Measurements from ENCODE around the gene ACCSL. TPM values are rescaled to one million over a fixed set of nuclear protein-coding genes. Genes with fewer than 3 reads are reported as not detected.

Gene ACCSL
- total RNA-seq, 2 experiments from 2014 or later, result not detected

- Mint-ChIP-seq H3K27ac (no peak overlapping the region), H3K4me1 (no peaks in the 10 kb centered on the region), H3K4me3 (no peak overlapping the region), H3K36me3 (ENCODE audit: low read depth) (no peaks in the 10 kb centered on the region), H3K27me3 (peaks cover 1% of the 10 kb centered on the region), H3K9me3 (no peaks in the 10 kb centered on the region)
- POLR2A ChIA-PET, result no interaction called here
- no peak for DNase-seq
- CTCF ChIA-PET, result interaction anchor here (1.5 kb wide), 1 partner anchor 16 kb away, joined by 5 read pairs; the partner anchor contains the start of gene ACCS
Measured at GRCh38 chr11:44049832-44050231, 2.1 kb downstream of the ACCSL start.

- POLR2A ChIA-PET, result no interaction called here
- DNase-seq, result no peak
- H3K27me3 Mint-ChIP-seq, result peaks cover 1% of the 10 kb centered on the region
- H3K4me3 Mint-ChIP-seq, result no peak overlapping the region
- CTCF ChIA-PET, result no interaction called here
- no peaks in the 10 kb centered on the region for H3K4me1 Mint-ChIP-seq
- H3K36me3 Mint-ChIP-seq (ENCODE audit: low read depth), result no peaks in the 10 kb centered on the region
- H3K9me3 Mint-ChIP-seq, result no peaks in the 10 kb centered on the region
- H3K27ac Mint-ChIP-seq, result no peak overlapping the region
Measured at GRCh38 chr11:44051171-44051570, 3.4 kb downstream of the ACCSL start.

GRCh38 chr11:44057340-44057739 is 9.6 kb downstream of the ACCSL start:
- no peak for DNase-seq
- ChIA-PET POLR2A (no interaction called here), CTCF (interaction anchor here (2.0 kb wide), 1 partner anchor 9 kb away, joined by 5 read pairs; the partner anchor contains the start of gene ACCS)
- H3K9me3 Mint-ChIP-seq, result no peaks in the 10 kb centered on the region
- H3K36me3 Mint-ChIP-seq (ENCODE audit: low read depth), result no peaks in the 10 kb centered on the region
- no peak overlapping the region for H3K4me3 Mint-ChIP-seq
- H3K27ac Mint-ChIP-seq, result no peak overlapping the region
- H3K27me3 Mint-ChIP-seq, result no peaks in the 10 kb centered on the region
- no peaks in the 10 kb centered on the region for H3K4me1 Mint-ChIP-seq

GRCh38 chr11:44058275-44058674 is 10.5 kb downstream of the ACCSL start:
- no peaks in the 10 kb centered on the region for H3K27me3 Mint-ChIP-seq
- ChIA-PET CTCF (interaction anchor here (0.6 kb wide), 1 partner anchor 36 kb away, joined by 3 read pairs; no protein-coding TSS in a partner anchor), POLR2A (no interaction called here)
- peaks cover 6% of the 10 kb centered on the region for H3K4me1 Mint-ChIP-seq
- no peak overlapping the region for H3K27ac Mint-ChIP-seq
- no peak overlapping the region for H3K4me3 Mint-ChIP-seq
- DNase-seq, result no peak
- H3K36me3 Mint-ChIP-seq (ENCODE audit: low read depth), result no peaks in the 10 kb centered on the region
- no peaks in the 10 kb centered on the region for H3K9me3 Mint-ChIP-seq

GRCh38 chr11:44065161-44065661 is 17.4 kb downstream of the ACCSL start:
- DNase-seq, result no peak
- no peaks in the 10 kb centered on the region for H3K9me3 Mint-ChIP-seq
- CTCF ChIA-PET, result interaction anchor here (0.7 to 9.3 kb wide), 3 partner anchors 15 to 506 kb away, joined by 5 to 67 read pairs (median 5); partner anchors contain the start of gene EXT2
- POLR2A ChIA-PET, result no interaction called here
- H3K27me3 Mint-ChIP-seq, result no peaks in the 10 kb centered on the region
- H3K27ac Mint-ChIP-seq, result peak overlapping the region; percentile 82
- peaks cover 17% of the 10 kb centered on the region for H3K36me3 Mint-ChIP-seq (ENCODE audit: low read depth)
- peaks cover 41% of the 10 kb centered on the region for H3K4me1 Mint-ChIP-seq
- peak overlapping the region; percentile 81 for H3K4me3 Mint-ChIP-seq

GRCh38 chr11:44065841-44066731 is 18.3 kb downstream of the ACCSL start, which contains the start of gene ACCS:
ACCS (plus strand) TSS chr11:44066270; CDS start chr11:44067628, 1,358 bp downstream.
- H3K9me3 Mint-ChIP-seq, result no peaks in the 10 kb centered on the region
- peaks cover 41% of the 10 kb centered on the region for H3K4me1 Mint-ChIP-seq
- POLR2A ChIA-PET, result interaction anchor here (1.0 to 2.2 kb wide), 2 partner anchors 17 to 29 kb away, joined by 3 to 6 read pairs; partner anchors contain the start of gene EXT2
- DNase-seq, result peak; percentile 92
- H3K36me3 Mint-ChIP-seq (ENCODE audit: low read depth), result peaks cover 17% of the 10 kb centered on the region
- H3K27ac Mint-ChIP-seq, result peak within 1 kb of the TSS; percentile 82
- H3K4me3 Mint-ChIP-seq, result peak within 1 kb of the TSS; percentile 81
- H3K27me3 Mint-ChIP-seq, result no peaks in the 10 kb centered on the region
- CTCF ChIA-PET, result interaction anchor here (0.6 to 9.3 kb wide), 6 partner anchors 10 to 124 kb away, joined by 3 to 67 read pairs (median 4); partner anchors contain the start of gene EXT2

- Mint-ChIP-seq H3K27me3 (no peaks in the 10 kb centered on the region), H3K27ac (peak overlapping the region; percentile 82), H3K4me3 (peak overlapping the region; percentile 81), H3K36me3 (ENCODE audit: low read depth) (peaks cover 21% of the 10 kb centered on the region), H3K4me1 (peaks cover 41% of the 10 kb centered on the region), H3K9me3 (no peaks in the 10 kb centered on the region)
- ChIA-PET CTCF (interaction anchor here (0.6 to 9.3 kb wide), 6 partner anchors 11 to 125 kb away, joined by 3 to 67 read pairs (median 4); partner anchors contain the start of gene EXT2), POLR2A (interaction anchor here (1.0 to 2.2 kb wide), 2 partner anchors 16 to 29 kb away, joined by 3 to 6 read pairs; partner anchors contain the start of gene EXT2)
- no peak for DNase-seq
Measured at GRCh38 chr11:44066732-44067141, 19.0 kb downstream of the ACCSL start.

GRCh38 chr11:44067266-44067665 is 19.5 kb downstream of the ACCSL start:
- Mint-ChIP-seq H3K4me1 (peaks cover 41% of the 10 kb centered on the region), H3K9me3 (no peaks in the 10 kb centered on the region), H3K27ac (peak overlapping the region; percentile 82), H3K27me3 (no peaks in the 10 kb centered on the region), H3K4me3 (peak overlapping the region; percentile 81), H3K36me3 (ENCODE audit: low read depth) (peaks cover 21% of the 10 kb centered on the region)
- CTCF ChIA-PET, result interaction anchor here (1.1 to 9.3 kb wide), 2 partner anchors 13 to 26 kb away, joined by 3 to 67 read pairs; partner anchors contain the start of gene EXT2
- no peak for DNase-seq
- POLR2A ChIA-PET, result interaction anchor here (2.2 kb wide), 1 partner anchor 28 kb away, joined by 6 read pairs; the partner anchor contains the start of gene EXT2

- Mint-ChIP-seq H3K36me3 (ENCODE audit: low read depth) (peaks cover 24% of the 10 kb centered on the region), H3K4me3 (no peak overlapping the region)
Measured at GRCh38 chr11:44068180-44068579, 20.4 kb downstream of the ACCSL start.

GRCh38 chr11:44071157-44071556 is 23.4 kb downstream of the ACCSL start:
- no peak overlapping the region for H3K4me3 Mint-ChIP-seq
- H3K9me3 Mint-ChIP-seq, result no peaks in the 10 kb centered on the region
- DNase-seq, result no peak
- ChIA-PET CTCF (interaction anchor here (9.3 kb wide), 1 partner anchor 22 kb away, joined by 67 read pairs; the partner anchor contains the start of gene EXT2), POLR2A (no interaction called here)
- H3K4me1 Mint-ChIP-seq, result peaks cover 19% of the 10 kb centered on the region
- peaks cover 32% of the 10 kb centered on the region for H3K36me3 Mint-ChIP-seq (ENCODE audit: low read depth)
- H3K27ac Mint-ChIP-seq, result no peak overlapping the region
- H3K27me3 Mint-ChIP-seq, result no peaks in the 10 kb centered on the region

More at GRCh38 chr11:44068180-44068579, 20.4 kb downstream of the ACCSL start:
- Mint-ChIP-seq H3K27ac (no peak overlapping the region), H3K4me1 (peaks cover 35% of the 10 kb centered on the region), H3K27me3 (no peaks in the 10 kb centered on the region), H3K9me3 (no peaks in the 10 kb centered on the region)
- CTCF ChIA-PET, result interaction anchor here (9.3 kb wide), 1 partner anchor 25 kb away, joined by 67 read pairs; the partner anchor contains the start of gene EXT2
- POLR2A ChIA-PET, result interaction anchor here (1.2 kb wide), 1 partner anchor 27 kb away, joined by 3 read pairs; the partner anchor contains the start of gene EXT2
- DNase-seq, result no peak

GRCh38 chr11:44072757-44073658 is 25.2 kb downstream of the ACCSL start:
- CTCF ChIA-PET, result interaction anchor here (1.0 kb wide), 1 partner anchor 12 kb away, joined by 3 read pairs; no protein-coding TSS in a partner anchor
- POLR2A ChIA-PET, result no interaction called here

GRCh38 chr11:44078794-44079193 is 31.0 kb downstream of the ACCSL start:
- CTCF ChIA-PET, result interaction anchor here (0.6 to 1.3 kb wide), 2 partner anchors 13 to 213 kb away, joined by 3 to 4 read pairs; partner anchors contain the start of gene ACCS
- Mint-ChIP-seq H3K4me1 (peaks cover 2% of the 10 kb centered on the region), H3K27ac (no peak overlapping the region), H3K4me3 (no peak overlapping the region), H3K9me3 (no peaks in the 10 kb centered on the region), H3K27me3 (no peaks in the 10 kb centered on the region), H3K36me3 (ENCODE audit: low read depth) (peaks cover 21% of the 10 kb centered on the region)
- DNase-seq, result no peak
- POLR2A ChIA-PET, result no interaction called here

More at GRCh38 chr11:44072757-44073658, 25.2 kb downstream of the ACCSL start:
- Mint-ChIP-seq H3K27me3 (no peaks in the 10 kb centered on the region), H3K27ac (no peak overlapping the region), H3K4me1 (peaks cover 5% of the 10 kb centered on the region), H3K4me3 (no peak overlapping the region), H3K36me3 (ENCODE audit: low read depth) (peaks cover 27% of the 10 kb centered on the region), H3K9me3 (no peaks in the 10 kb centered on the region)
- no peak for DNase-seq
